ENCODE results near the gene SH3GL1. TPM values are rescaled to one million over a fixed set of nuclear protein-coding genes. Genes with fewer than 3 reads are reported as not detected.

SH3GL1 gene
- total RNA-seq, 1 experiment from 2014 or later = 60.0 TPM

- Histone ChIP-seq H3K4me1 (peaks cover 5% of the 10 kb centered on the region; the same call in 1 of the 2 replicates), H3K4me3 (no peak overlapping the region), H3K27ac (no peak overlapping the region), H3K9me3 (replicated peaks) (no peaks in the 10 kb centered on the region), H3K36me3 (peaks cover 35% of the 10 kb centered on the region), H3K27me3 (no peaks in the 10 kb centered on the region)
- no peak for DNase-seq
Measured at GRCh38 chr19:4441994-4442818, 41.9 kb upstream of the SH3GL1 start.

GRCh38 chr19:4439243-4439642, 38.9 kb upstream of the SH3GL1 start:
- H3K27ac ChIP-seq = no peak overlapping the region
- no peaks in the 10 kb centered on the region for H3K27me3 ChIP-seq
- peaks cover 26% of the 10 kb centered on the region for H3K36me3 ChIP-seq
- no peaks in the 10 kb centered on the region for H3K4me1 ChIP-seq
- no peak for DNase-seq
- H3K9me3 ChIP-seq (replicated peaks) = no peaks in the 10 kb centered on the region
- H3K4me3 ChIP-seq = no peak overlapping the region

- no peaks in the 10 kb centered on the region for H3K4me1 ChIP-seq
- peaks cover 40% of the 10 kb centered on the region for H3K36me3 ChIP-seq
- H3K27me3 ChIP-seq = no peaks in the 10 kb centered on the region
- no peak overlapping the region for H3K27ac ChIP-seq
- no peaks in the 10 kb centered on the region for H3K9me3 ChIP-seq (replicated peaks)
- no peak for DNase-seq
- H3K4me3 ChIP-seq = no peak overlapping the region
Measured at GRCh38 chr19:4437103-4437502, 36.8 kb upstream of the SH3GL1 start.

- Histone ChIP-seq H3K36me3 (peaks cover 49% of the 10 kb centered on the region), H3K27me3 (no peaks in the 10 kb centered on the region), H3K4me3 (no peak overlapping the region), H3K9me3 (replicated peaks) (no peaks in the 10 kb centered on the region), H3K4me1 (no peaks in the 10 kb centered on the region), H3K27ac (no peak overlapping the region)
- no peak for DNase-seq
Measured at GRCh38 chr19:4436231-4436630, 35.9 kb upstream of the SH3GL1 start.

- Histone ChIP-seq H3K27me3 (no peaks in the 10 kb centered on the region), H3K4me3 (no peak overlapping the region), H3K4me1 (no peaks in the 10 kb centered on the region), H3K27ac (no peak overlapping the region), H3K36me3 (peaks cover 62% of the 10 kb centered on the region), H3K9me3 (replicated peaks) (no peaks in the 10 kb centered on the region)
- DNase-seq = no peak
Measured at GRCh38 chr19:4434391-4434790, 34.0 kb upstream of the SH3GL1 start.

- Histone ChIP-seq H3K27ac (no peak overlapping the region), H3K4me3 (no peak overlapping the region), H3K4me1 (no peaks in the 10 kb centered on the region), H3K36me3 (peaks cover 68% of the 10 kb centered on the region), H3K9me3 (replicated peaks) (no peaks in the 10 kb centered on the region), H3K27me3 (no peaks in the 10 kb centered on the region)
- DNase-seq = no peak
Measured at GRCh38 chr19:4432918-4433506, 32.7 kb upstream of the SH3GL1 start.

- H3K9me3 ChIP-seq (replicated peaks) = no peaks in the 10 kb centered on the region
- H3K27ac ChIP-seq = no peak overlapping the region
- no peak overlapping the region for H3K4me3 ChIP-seq
- DNase-seq = no peak
- H3K27me3 ChIP-seq = no peaks in the 10 kb centered on the region
- H3K4me1 ChIP-seq = no peaks in the 10 kb centered on the region
- peaks cover 64% of the 10 kb centered on the region for H3K36me3 ChIP-seq
Measured at GRCh38 chr19:4431808-4432674, 31.7 kb upstream of the SH3GL1 start.

GRCh38 chr19:4431296-4431695, 30.9 kb upstream of the SH3GL1 start:
- no peak overlapping the region for H3K4me3 ChIP-seq
- H3K36me3 ChIP-seq = peaks cover 69% of the 10 kb centered on the region
- H3K27me3 ChIP-seq = no peaks in the 10 kb centered on the region
- H3K27ac ChIP-seq = no peak overlapping the region
- H3K9me3 ChIP-seq (replicated peaks) = no peaks in the 10 kb centered on the region
- DNase-seq = no peak
- no peaks in the 10 kb centered on the region for H3K4me1 ChIP-seq

GRCh38 chr19:4430760-4431159, 30.4 kb upstream of the SH3GL1 start:
- H3K36me3 ChIP-seq = peaks cover 71% of the 10 kb centered on the region

GRCh38 chr19:4429771-4430171, 29.4 kb upstream of the SH3GL1 start:
- H3K4me3 ChIP-seq = no peak overlapping the region
- H3K27ac ChIP-seq = no peak overlapping the region
- no peaks in the 10 kb centered on the region for H3K4me1 ChIP-seq
- no peaks in the 10 kb centered on the region for H3K9me3 ChIP-seq (replicated peaks)
- H3K36me3 ChIP-seq = peaks cover 73% of the 10 kb centered on the region
- no peaks in the 10 kb centered on the region for H3K27me3 ChIP-seq
- no peak for DNase-seq

More at GRCh38 chr19:4430760-4431159, 30.4 kb upstream of the SH3GL1 start:
- Histone ChIP-seq H3K27me3 (no peaks in the 10 kb centered on the region), H3K4me1 (no peaks in the 10 kb centered on the region), H3K4me3 (no peak overlapping the region), H3K9me3 (replicated peaks) (no peaks in the 10 kb centered on the region), H3K27ac (no peak overlapping the region)
- no peak for DNase-seq

- peaks cover 75% of the 10 kb centered on the region for H3K36me3 ChIP-seq
- H3K4me1 ChIP-seq = no peaks in the 10 kb centered on the region
- H3K27me3 ChIP-seq = no peaks in the 10 kb centered on the region
- no peak overlapping the region for H3K27ac ChIP-seq
- no peaks in the 10 kb centered on the region for H3K9me3 ChIP-seq (replicated peaks)
- H3K4me3 ChIP-seq = no peak overlapping the region
- no peak for DNase-seq
Measured at GRCh38 chr19:4429256-4429655, 28.9 kb upstream of the SH3GL1 start.

GRCh38 chr19:4428326-4428975, 28.1 kb upstream of the SH3GL1 start:
- no peaks in the 10 kb centered on the region for H3K9me3 ChIP-seq (replicated peaks)
- no peak overlapping the region for H3K27ac ChIP-seq
- no peaks in the 10 kb centered on the region for H3K4me1 ChIP-seq
- H3K27me3 ChIP-seq = no peaks in the 10 kb centered on the region
- DNase-seq = no peak
- H3K36me3 ChIP-seq = peaks cover 77% of the 10 kb centered on the region
- H3K4me3 ChIP-seq = no peak overlapping the region

GRCh38 chr19:4425537-4425936, 25.2 kb upstream of the SH3GL1 start:
- H3K4me1 ChIP-seq = no peaks in the 10 kb centered on the region
- no peak overlapping the region for H3K27ac ChIP-seq
- no peak overlapping the region for H3K4me3 ChIP-seq
- DNase-seq = no peak
- H3K9me3 ChIP-seq (replicated peaks) = no peaks in the 10 kb centered on the region
- H3K36me3 ChIP-seq = peaks cover 77% of the 10 kb centered on the region
- no peaks in the 10 kb centered on the region for H3K27me3 ChIP-seq

- Histone ChIP-seq H3K4me3 (no peak overlapping the region), H3K4me1 (no peaks in the 10 kb centered on the region), H3K36me3 (peaks cover 63% of the 10 kb centered on the region), H3K27me3 (no peaks in the 10 kb centered on the region), H3K27ac (no peak overlapping the region), H3K9me3 (replicated peaks) (no peaks in the 10 kb centered on the region)
- DNase-seq = no peak
Measured at GRCh38 chr19:4423416-4424126, 23.2 kb upstream of the SH3GL1 start.
